MM.1S (cell line): ENCODE measurements around the gene SPATA12.

Experiments used
- CTCF ChIP-seq: fragments of 300-600 bp; sonication (generic); IDR thresholded peaks from 2 replicates; pipeline ENCODE4 v1.5.1; 2016; ENCODE audit warnings: antibody characterized with exemption, low read length, mixed read lengths
- EZH2 ChIP-seq: fragments of 300-600 bp; sonication (generic); optimal IDR thresholded peaks from 2 replicates; pipeline ENCODE3; 2017; ENCODE audit warnings: low read depth, mild to moderate bottlenecking, antibody characterized with exemption, low read length, mixed read lengths
- EZH2phosphoT487 ChIP-seq: fragments of 300-600 bp; sonication (generic); IDR thresholded peaks from 2 replicates; pipeline ENCODE4 v1.6.1; 2018; ENCODE audit warnings: antibody characterized with exemption, low read length

GRCh38 chr3:57064001-57064400, 3.5 kb downstream of the SPATA12 start:
- no peak for TF ChIP-seq CTCF
- TF ChIP-seq EZH2phosphoT487: no peak
- no peak for TF ChIP-seq EZH2
